GM12864 (cell line): ENCODE results near the gene SYTL1.

Experiments
- DNase-seq: peaks from one replicate; pipeline ENCODE4 v3.0.0-alpha.2; 2011; ENCODE audit warnings: low read depth
- H3K4me3 ChIP-seq: 2 replicates; pipeline ENCODE4 v1.5.1; 2011; ENCODE audit warnings: mild to moderate bottlenecking, low read depth, low read length, control low read depth
- TF ChIP-seq, protein P1 (sequence below): IDR thresholded peaks from 2 replicates; pipeline ENCODE4 v1.5.1; 2011; ENCODE audit warnings: low read depth, mild to moderate bottlenecking, moderate library complexity, low read length, control low read depth, inconsistent platforms; ENCODE audit errors: missing control alignments

SYTL1 gene

DNA sequence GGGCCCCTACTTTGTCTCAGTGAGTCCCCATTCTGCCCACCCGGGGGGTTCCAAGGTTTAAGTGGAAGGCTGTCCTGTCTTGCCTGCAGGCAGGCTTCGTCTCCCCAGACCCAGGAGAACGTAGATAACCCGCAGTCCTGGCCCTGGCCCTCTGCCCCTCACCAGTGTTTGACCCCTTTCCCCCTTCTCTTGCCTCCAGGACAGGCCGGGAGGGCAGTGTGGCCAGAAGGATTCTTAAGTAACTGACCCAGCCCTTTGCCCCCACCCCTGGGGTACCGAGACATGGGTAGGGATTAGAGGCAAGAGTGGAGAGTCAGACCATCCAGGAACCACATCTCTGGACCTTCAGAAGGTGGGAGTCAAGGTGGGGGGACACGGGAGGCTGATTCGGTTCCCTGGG lies 11.0 kb upstream of the SYTL1 start:
- TF ChIP-seq, protein P1, sequence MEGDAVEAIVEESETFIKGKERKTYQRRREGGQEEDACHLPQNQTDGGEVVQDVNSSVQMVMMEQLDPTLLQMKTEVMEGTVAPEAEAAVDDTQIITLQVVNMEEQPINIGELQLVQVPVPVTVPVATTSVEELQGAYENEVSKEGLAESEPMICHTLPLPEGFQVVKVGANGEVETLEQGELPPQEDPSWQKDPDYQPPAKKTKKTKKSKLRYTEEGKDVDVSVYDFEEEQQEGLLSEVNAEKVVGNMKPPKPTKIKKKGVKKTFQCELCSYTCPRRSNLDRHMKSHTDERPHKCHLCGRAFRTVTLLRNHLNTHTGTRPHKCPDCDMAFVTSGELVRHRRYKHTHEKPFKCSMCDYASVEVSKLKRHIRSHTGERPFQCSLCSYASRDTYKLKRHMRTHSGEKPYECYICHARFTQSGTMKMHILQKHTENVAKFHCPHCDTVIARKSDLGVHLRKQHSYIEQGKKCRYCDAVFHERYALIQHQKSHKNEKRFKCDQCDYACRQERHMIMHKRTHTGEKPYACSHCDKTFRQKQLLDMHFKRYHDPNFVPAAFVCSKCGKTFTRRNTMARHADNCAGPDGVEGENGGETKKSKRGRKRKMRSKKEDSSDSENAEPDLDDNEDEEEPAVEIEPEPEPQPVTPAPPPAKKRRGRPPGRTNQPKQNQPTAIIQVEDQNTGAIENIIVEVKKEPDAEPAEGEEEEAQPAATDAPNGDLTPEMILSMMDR, result no peak
- DNase-seq, result no peak
- no peak overlapping the region for H3K4me3 ChIP-seq

GRCh38 chr1:27331426-27331825 lies 10.4 kb upstream of the SYTL1 start:
- TF ChIP-seq, protein P1, result no peak
- no peak for DNase-seq
- H3K4me3 ChIP-seq, result no peak overlapping the region

- TF ChIP-seq, protein P1, result no peak
- DNase-seq, result no peak
- no peak overlapping the region for H3K4me3 ChIP-seq
Observed at GRCh38 chr1:27331922-27332321, 9.9 kb upstream of the SYTL1 start.

DNA sequence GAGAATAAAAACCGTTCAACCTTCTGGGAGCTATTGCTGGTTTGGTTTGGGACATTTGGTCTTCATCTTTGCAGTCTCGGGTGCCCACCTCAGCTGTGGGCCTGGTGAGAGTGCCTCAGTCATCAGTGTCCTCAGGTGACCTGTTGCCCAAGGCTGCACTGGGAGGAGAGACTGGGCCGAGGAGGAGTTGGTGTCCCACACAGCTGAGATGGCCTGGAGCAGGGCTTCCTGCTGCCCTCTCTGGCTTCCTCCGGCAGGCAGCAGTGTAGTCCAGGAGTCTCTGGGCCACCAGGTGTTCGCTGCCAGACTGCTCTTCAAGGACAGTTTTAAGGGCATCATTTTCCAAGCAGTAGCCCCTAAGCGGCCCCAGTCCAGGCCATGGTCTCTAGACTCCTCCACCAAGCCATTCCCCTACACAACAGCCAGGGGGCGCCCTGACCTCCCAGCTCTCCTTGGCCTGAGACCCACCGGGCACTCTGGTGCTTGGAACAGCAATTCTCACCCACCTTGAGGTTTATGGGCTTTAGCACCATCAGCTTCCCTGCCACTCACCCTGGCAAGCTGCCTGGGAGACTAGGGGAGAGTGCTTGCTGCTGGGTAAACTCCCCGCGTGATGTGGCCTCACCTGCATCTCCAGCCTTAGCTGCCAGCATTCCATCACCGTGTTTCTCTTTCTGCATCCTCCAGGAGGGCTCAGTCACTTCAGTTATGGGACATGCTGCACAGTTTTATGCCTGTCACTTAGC lies 9.1 kb upstream of the SYTL1 start:
- TF ChIP-seq, protein P1, result peak; percentile 90
- no peak overlapping the region for H3K4me3 ChIP-seq
- DNase-seq, result no peak

GRCh38 chr1:27333717-27334279 lies 8.0 kb upstream of the SYTL1 start:
- DNase-seq, result no peak

DNA sequence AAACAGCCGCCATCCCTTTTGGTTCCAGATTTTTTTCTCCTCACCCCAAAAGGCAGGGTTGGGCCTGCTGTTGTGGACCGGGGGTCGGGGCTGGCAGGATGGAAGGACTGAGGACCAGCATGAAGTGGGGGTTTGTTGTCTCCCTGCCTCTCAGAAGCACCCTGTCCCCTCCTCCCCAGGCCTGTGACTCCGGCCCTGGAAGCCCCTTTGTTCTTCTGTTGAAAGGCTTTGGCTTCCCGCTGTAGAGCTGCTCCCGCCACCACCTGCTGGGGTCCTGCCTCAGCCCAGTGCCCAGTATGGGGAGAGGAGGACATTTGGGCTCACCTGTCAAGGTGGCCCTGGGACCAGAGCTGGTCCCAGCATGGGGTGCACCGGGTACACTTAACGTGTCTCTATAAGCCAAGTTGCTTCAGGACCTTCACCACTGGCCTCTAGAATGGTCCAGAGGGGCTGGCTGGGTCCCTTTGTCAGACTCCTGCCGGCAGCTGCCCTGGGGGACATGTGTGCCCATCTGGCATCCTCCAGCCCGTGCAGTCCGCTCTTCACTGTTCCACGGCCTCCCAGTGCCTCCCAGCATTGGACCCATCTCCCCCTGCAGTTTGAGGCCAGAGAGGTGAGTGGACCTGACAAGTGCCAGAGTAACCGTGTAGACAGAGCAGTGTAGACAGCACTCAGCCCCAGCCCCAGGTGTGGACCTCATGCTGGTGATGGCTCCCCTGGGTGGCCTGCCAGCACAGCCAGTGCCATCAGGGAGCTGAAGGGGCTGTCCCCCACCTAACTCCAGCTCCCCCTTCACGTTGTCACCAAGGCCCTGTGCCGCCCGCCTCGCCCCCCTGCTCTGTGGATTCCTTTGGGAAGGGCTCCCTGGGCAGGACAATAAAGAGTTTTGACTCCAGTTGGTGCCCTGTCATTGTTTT lies 6.1 kb upstream of the SYTL1 start:
- DNase-seq, result no peak
- no peak overlapping the region for H3K4me3 ChIP-seq
- TF ChIP-seq, protein P1, result no peak

More at GRCh38 chr1:27333717-27334279, 8.0 kb upstream of the SYTL1 start:
- TF ChIP-seq, protein P1, result no peak
- no peak overlapping the region for H3K4me3 ChIP-seq
